SJSA1 (cell line): ENCODE results near the gene DAPK3. TPM values are rescaled to one million over a fixed set of nuclear protein-coding genes. Genes with fewer than 3 reads are reported as not detected.

ENCODE experiments used
- DNase-seq, 2 experiments: peaks; one replicate each; pipeline ENCODE4 v3.0.0-alpha.2; 2015 to 2020; ENCODE audit warnings: low spot score in 2 of 2, low read depth in 1 of 2
- H3K27ac ChIP-seq: fragments of 250-450 bp; sonication (Bioruptor Pico); 2 replicates; pipeline ENCODE4 v1.5.1; 2020; ENCODE audit warnings: mild to moderate bottlenecking, moderate library complexity
- H3K27me3 ChIP-seq: fragments of 250-450 bp; sonication (Bioruptor Pico); replicated peaks from 2 replicates; pipeline ENCODE4 v1.5.1; 2020; ENCODE audit warnings: mild to moderate bottlenecking, moderate library complexity
- H3K36me3 ChIP-seq: fragments of 250-450 bp; sonication (Bioruptor Pico); 2 replicates; pipeline ENCODE4 v1.5.1; 2020; ENCODE audit warnings: mild to moderate bottlenecking
- H3K4me1 ChIP-seq: fragments of 250-450 bp; sonication (Bioruptor Pico); replicated peaks from 2 replicates; pipeline ENCODE4 v1.6.1; 2021; ENCODE audit warnings: mild to moderate bottlenecking
- H3K4me3 ChIP-seq: fragments of 250-450 bp; sonication (Bioruptor Pico); 2 replicates; pipeline ENCODE4 v1.5.1; 2020; ENCODE audit warnings: mild to moderate bottlenecking
- H3K9me3 ChIP-seq: fragments of 250-450 bp; sonication (Bioruptor Pico); replicated peaks from 2 replicates; pipeline ENCODE4 v1.5.1; 2020; ENCODE audit warnings: mild to moderate bottlenecking
- total RNA-seq: library from RNA; depleted of rRNA; stranded (reverse); fragments of >200 nt; shearing (Covaris generic); gene quantifications from 2 replicates; pipeline ENCODE4 v1.2.3, GENCODE V29; 2014; rRNA removed

Gene DAPK3
- total RNA-seq = 151 and 202 TPM in 2 replicates

GRCh38 chr19:3970808-3971598 is at the start of gene DAPK3:
Gene DAPK3 (minus strand): TSS chr19:3971099. CDS start chr19:3969735, 1,364 bp downstream.
- H3K9me3 ChIP-seq = peaks cover 3% of the 10 kb centered on the region; the same call in 1 of the 2 replicates
- DNase-seq = peak; percentile 93 to 98
- peaks cover 31% of the 10 kb centered on the region for H3K4me1 ChIP-seq
- peak within 1 kb of the TSS; percentile 78 for H3K27ac ChIP-seq
- peak within 1 kb of the TSS; percentile 92 for H3K4me3 ChIP-seq
- no peaks in the 10 kb centered on the region for H3K27me3 ChIP-seq
- H3K36me3 ChIP-seq = peaks cover 58% of the 10 kb centered on the region

GRCh38 chr19:4019578-4019977 is 48.7 kb upstream of the DAPK3 start:
- Histone ChIP-seq H3K27me3 (no peaks in the 10 kb centered on the region), H3K4me3 (no peak overlapping the region), H3K27ac (no peak overlapping the region), H3K9me3 (no peaks in the 10 kb centered on the region), H3K4me1 (no peaks in the 10 kb centered on the region), H3K36me3 (peaks cover 35% of the 10 kb centered on the region)
- DNase-seq = no peak

- Histone ChIP-seq H3K36me3 (peaks cover 36% of the 10 kb centered on the region), H3K4me3 (no peak overlapping the region), H3K4me1 (no peaks in the 10 kb centered on the region), H3K9me3 (no peaks in the 10 kb centered on the region), H3K27me3 (no peaks in the 10 kb centered on the region), H3K27ac (no peak overlapping the region)
- no peak for DNase-seq
Measured at GRCh38 chr19:4018775-4019504, 48.0 kb upstream of the DAPK3 start.

- no peaks in the 10 kb centered on the region for H3K27me3 ChIP-seq
- H3K4me1 ChIP-seq = no peaks in the 10 kb centered on the region
- DNase-seq = no peak
- no peaks in the 10 kb centered on the region for H3K9me3 ChIP-seq
- peaks cover 42% of the 10 kb centered on the region for H3K36me3 ChIP-seq
- no peak overlapping the region for H3K4me3 ChIP-seq
- no peak overlapping the region for H3K27ac ChIP-seq
Measured at GRCh38 chr19:4018140-4018613, 47.3 kb upstream of the DAPK3 start.

- Histone ChIP-seq H3K27me3 (no peaks in the 10 kb centered on the region), H3K36me3 (peaks cover 49% of the 10 kb centered on the region), H3K4me3 (no peak overlapping the region), H3K9me3 (no peaks in the 10 kb centered on the region), H3K27ac (no peak overlapping the region), H3K4me1 (no peaks in the 10 kb centered on the region)
- no peak for DNase-seq
Measured at GRCh38 chr19:4016903-4017638, 46.2 kb upstream of the DAPK3 start.

DNA sequence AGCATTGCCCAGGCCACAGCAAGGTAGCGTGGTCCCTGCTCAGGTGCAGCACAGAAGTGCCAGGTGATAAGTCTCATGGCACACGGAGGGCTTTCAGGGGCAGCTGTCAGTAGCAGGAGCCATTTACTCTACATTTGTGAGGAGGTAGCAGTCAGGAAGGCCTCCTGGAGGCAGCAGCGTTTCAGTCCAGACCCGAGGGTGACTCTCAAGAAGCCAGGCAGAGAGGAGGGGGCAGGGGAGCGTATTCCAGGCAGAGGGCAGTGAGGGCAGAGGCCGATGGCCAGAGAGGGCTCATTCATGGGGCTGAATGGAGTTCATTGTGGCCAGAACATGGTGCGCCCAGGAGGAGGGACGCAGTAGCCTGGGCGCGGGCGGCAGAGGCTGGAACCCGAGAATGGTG is 45.6 kb upstream of the DAPK3 start:
- Histone ChIP-seq H3K4me3 (no peak overlapping the region), H3K27me3 (no peaks in the 10 kb centered on the region), H3K27ac (no peak overlapping the region), H3K9me3 (no peaks in the 10 kb centered on the region), H3K36me3 (peaks cover 50% of the 10 kb centered on the region), H3K4me1 (no peaks in the 10 kb centered on the region)
- DNase-seq = no peak

GRCh38 chr19:4015705-4016402 is 45.0 kb upstream of the DAPK3 start:
- no peaks in the 10 kb centered on the region for H3K4me1 ChIP-seq
- no peak overlapping the region for H3K4me3 ChIP-seq
- peaks cover 54% of the 10 kb centered on the region for H3K36me3 ChIP-seq
- no peak overlapping the region for H3K27ac ChIP-seq
- no peaks in the 10 kb centered on the region for H3K27me3 ChIP-seq
- H3K9me3 ChIP-seq = no peaks in the 10 kb centered on the region
- no peak for DNase-seq

GRCh38 chr19:4014541-4015491 is 43.9 kb upstream of the DAPK3 start:
- no peaks in the 10 kb centered on the region for H3K4me1 ChIP-seq

DNA sequence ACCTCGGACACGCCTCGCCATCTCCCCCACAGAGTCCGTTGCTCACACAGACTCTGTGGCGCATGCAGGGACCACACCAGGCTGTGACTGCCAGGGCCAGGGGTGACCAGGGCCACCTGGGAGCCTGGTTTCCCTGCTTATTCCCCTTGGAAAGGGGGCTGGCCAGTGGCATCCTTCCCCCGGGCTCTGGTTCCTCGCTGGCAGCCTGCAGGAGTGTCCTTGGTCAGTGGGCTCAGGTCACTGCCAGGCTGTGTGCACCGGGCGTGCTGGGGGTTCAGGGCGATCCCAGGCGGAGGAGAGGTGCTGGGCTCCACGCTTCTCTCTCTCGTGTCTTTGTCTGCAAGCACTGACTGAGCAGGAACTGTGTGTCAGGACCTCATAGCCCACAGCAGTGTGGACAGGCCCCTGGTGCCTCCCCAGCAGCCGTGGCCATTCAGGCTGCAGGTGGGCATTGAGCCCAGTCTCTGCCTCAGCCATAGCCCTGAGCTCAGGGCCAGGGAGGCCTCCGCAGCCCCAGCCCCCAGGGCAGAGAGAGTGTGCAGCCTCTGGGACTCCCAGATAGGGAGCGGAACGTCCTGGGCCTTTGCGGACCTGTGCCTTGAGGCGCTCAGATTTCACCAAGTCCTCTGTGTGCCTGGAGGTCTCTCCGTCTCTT is 43.1 kb upstream of the DAPK3 start:
- no peak overlapping the region for H3K27ac ChIP-seq
- no peaks in the 10 kb centered on the region for H3K9me3 ChIP-seq
- H3K4me1 ChIP-seq = no peaks in the 10 kb centered on the region; the same call in 1 of the 2 replicates
- no peaks in the 10 kb centered on the region for H3K27me3 ChIP-seq
- DNase-seq = no peak
- no peak overlapping the region for H3K4me3 ChIP-seq
- H3K36me3 ChIP-seq = peaks cover 61% of the 10 kb centered on the region

More at GRCh38 chr19:4014541-4015491, 43.9 kb upstream of the DAPK3 start:
- Histone ChIP-seq H3K27me3 (no peaks in the 10 kb centered on the region), H3K27ac (no peak overlapping the region), H3K4me3 (no peak overlapping the region), H3K36me3 (peaks cover 61% of the 10 kb centered on the region), H3K9me3 (no peaks in the 10 kb centered on the region)
- no peak for DNase-seq

GRCh38 chr19:4012975-4013634 is 42.2 kb upstream of the DAPK3 start:
- Histone ChIP-seq H3K27me3 (no peaks in the 10 kb centered on the region), H3K4me3 (no peak overlapping the region), H3K4me1 (peaks cover 9% of the 10 kb centered on the region), H3K27ac (no peak overlapping the region), H3K9me3 (no peaks in the 10 kb centered on the region; the same call in 1 of the 2 replicates), H3K36me3 (peaks cover 61% of the 10 kb centered on the region)
- no peak for DNase-seq

GRCh38 chr19:4012092-4012974 is 41.4 kb upstream of the DAPK3 start:
- Histone ChIP-seq H3K27ac (no peak overlapping the region), H3K27me3 (no peaks in the 10 kb centered on the region), H3K4me1 (peaks cover 11% of the 10 kb centered on the region), H3K36me3 (peaks cover 61% of the 10 kb centered on the region), H3K9me3 (no peaks in the 10 kb centered on the region; the same call in 1 of the 2 replicates), H3K4me3 (no peak overlapping the region)
- no peak for DNase-seq
